ENCODE measurements around the gene PER1.
"Not testable (repeated sequence)": the region's sequence is repeated elsewhere in the genome, so short reads cannot be mapped to it uniquely, and the experiment has no call there.

PER1 gene

GRCh38 chr17:8152112-8152775, at the start of gene PER1:
PER1 (minus strand) TSS chr17:8152404; CDS start chr17:8150706, 1,698 bp downstream.
- in situ Hi-C loops (cut with MboI; ENCODE audit: low sequenced_read_pairs), result no loop called here

GRCh38 chr17:8192070-8192815, 40.0 kb upstream of the PER1 start:
- in situ Hi-C loops (cut with MboI; ENCODE audit: low sequenced_read_pairs), result no loop called here

- in situ Hi-C loops (cut with MboI; ENCODE audit: low sequenced_read_pairs), result no loop called here
These were observed 38.3 kb upstream of the PER1 start for GRCh38 chr17:8190506-8190905.

GRCh38 chr17:8189711-8190477, 37.7 kb upstream of the PER1 start, which contains the start of gene BORCS6:
BORCS6 (minus strand) TSS chr17:8190180; CDS start chr17:8190140, 40 bp downstream.
- in situ Hi-C loops (cut with MboI; ENCODE audit: low sequenced_read_pairs), result no loop called here

- in situ Hi-C loops (cut with MboI; ENCODE audit: low sequenced_read_pairs), result no loop called here
These were observed 37.0 kb upstream of the PER1 start for GRCh38 chr17:8189041-8189710.

GRCh38 chr17:8188263-8188839, 36.1 kb upstream of the PER1 start:
- in situ Hi-C loops (cut with MboI; ENCODE audit: low sequenced_read_pairs), result no loop called here

GRCh38 chr17:8187517-8188262, 35.5 kb upstream of the PER1 start:
- in situ Hi-C loops (cut with MboI; ENCODE audit: low sequenced_read_pairs), result no loop called here

GRCh38 chr17:8186787-8187516, 34.7 kb upstream of the PER1 start:
- in situ Hi-C loops (cut with MboI; ENCODE audit: low sequenced_read_pairs), result no loop called here

GRCh38 chr17:8186446-8186786, 34.2 kb upstream of the PER1 start:
- in situ Hi-C loops (cut with MboI; ENCODE audit: low sequenced_read_pairs), result no loop called here

- in situ Hi-C loops (cut with MboI; ENCODE audit: low sequenced_read_pairs), result no loop called here
These were observed 33.6 kb upstream of the PER1 start for GRCh38 chr17:8185582-8186445.

GRCh38 chr17:8176998-8177731, 25.0 kb upstream of the PER1 start:
- in situ Hi-C loops (cut with MboI; ENCODE audit: low sequenced_read_pairs), result no loop called here

GRCh38 chr17:8176197-8176940, 24.2 kb upstream of the PER1 start, which contains the start of gene TMEM107:
TMEM107 (minus strand) TSS chr17:8176380; CDS start chr17:8176286, 94 bp downstream.
- in situ Hi-C loops (cut with MboI; ENCODE audit: low sequenced_read_pairs), result no loop called here

- in situ Hi-C loops (cut with MboI; ENCODE audit: low sequenced_read_pairs), result no loop called here
These were observed 23.6 kb upstream of the PER1 start for GRCh38 chr17:8175795-8176196.

- in situ Hi-C loops (cut with MboI; ENCODE audit: low sequenced_read_pairs), result no loop called here
These were observed 21.7 kb upstream of the PER1 start for GRCh38 chr17:8173871-8174322.

GRCh38 chr17:8173056-8173870, 21.1 kb upstream of the PER1 start:
- in situ Hi-C loops (cut with MboI; ENCODE audit: low sequenced_read_pairs), result no loop called here

- in situ Hi-C loops (cut with MboI; ENCODE audit: low sequenced_read_pairs), result not testable (repeated sequence)
These were observed 18.0 kb upstream of the PER1 start for GRCh38 chr17:8170186-8170585.

Measured in HL-60/S4 treated with retinoic acid at 250 ng/mL for 4 days and 3 days (cell line).